ENCODE data around the gene SRGAP3. TPM values are rescaled to one million over a fixed set of nuclear protein-coding genes. Genes with fewer than 3 reads are reported as not detected.

The SRGAP3 gene
- total and polyA plus RNA-seq, 7 donors, result 0.69 to 7.7 (median 5.8) TPM

DNA sequence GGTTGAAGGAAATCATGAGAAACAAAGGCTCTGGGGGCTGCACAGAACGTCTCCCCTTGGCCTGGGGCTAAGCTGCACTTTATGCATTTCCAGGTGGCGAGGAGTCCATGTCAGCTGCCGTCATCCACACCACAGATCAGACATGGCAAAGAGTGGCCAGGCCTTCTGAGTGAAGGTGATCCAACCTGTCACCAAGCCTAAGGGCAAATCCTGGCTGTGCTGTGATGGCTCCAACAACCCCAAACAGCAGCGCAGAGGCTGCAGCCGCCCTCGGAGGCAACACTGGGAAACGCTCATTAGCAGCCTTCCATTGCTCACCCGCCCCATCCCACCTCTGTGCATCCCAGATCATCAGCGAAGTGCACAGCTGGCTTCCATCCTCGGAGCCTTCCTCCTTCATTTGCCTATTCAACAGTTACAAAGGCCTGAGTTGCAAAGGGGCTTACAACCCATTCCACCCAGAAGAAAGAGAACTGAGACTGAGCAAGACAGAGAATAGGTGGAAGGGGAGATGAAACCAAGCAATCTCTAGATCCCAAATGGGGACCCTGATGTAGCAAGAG lies 55.7 kb downstream of the SRGAP3 start:
- WGBS, 2 donors, result 92 to 94% methylated on average over 10 of the region's 10 CpGs
- no peaks in the 10 kb centered on the region for H3K9me3 ChIP-seq
- H3K27ac ChIP-seq, result no peak overlapping the region
- H3K4me1 ChIP-seq, result no peaks in the 10 kb centered on the region
- peak; percentile 56 for DNase-seq
- H3K4me3 ChIP-seq, result no peak overlapping the region
- intact Hi-C loops (cut with DNase I), result no loop called here
- no peaks in the 10 kb centered on the region for H3K27me3 ChIP-seq
- no peak for TF ChIP-seq POLR2A (IDR thresholded peaks at IDR 0.05)
- no peak for TF ChIP-seq EP300 (IDR thresholded peaks at IDR 0.05)
- TF ChIP-seq CTCF (IDR thresholded peaks at IDR 0.05), result no peak
- no peak for TF ChIP-seq POLR2AphosphoS5 (IDR thresholded peaks at IDR 0.05)
- no peaks in the 10 kb centered on the region for H3K36me3 ChIP-seq

DNA sequence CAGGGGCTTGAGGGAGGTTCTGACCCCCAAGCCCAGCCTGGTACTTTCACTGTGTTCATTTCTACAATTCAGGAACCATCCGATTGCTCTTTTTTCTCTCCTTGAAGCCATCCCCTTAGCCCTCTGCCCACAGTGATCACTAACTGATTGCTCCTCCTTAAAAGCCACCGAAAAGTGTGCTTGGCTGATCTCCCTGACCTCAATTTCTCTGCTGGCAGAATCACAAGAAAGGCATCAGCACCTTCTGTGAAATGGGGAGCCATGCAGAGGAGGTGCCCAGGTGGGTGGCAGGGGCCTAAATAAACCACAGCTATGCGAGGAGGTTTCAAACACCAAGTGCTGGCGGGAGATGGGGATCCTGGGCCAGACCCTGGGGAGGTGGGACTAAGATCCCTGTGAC lies 56.2 kb downstream of the SRGAP3 start:
- peak; percentile 0 for DNase-seq
- TF ChIP-seq EP300 (IDR thresholded peaks at IDR 0.05), result no peak
- TF ChIP-seq CTCF (IDR thresholded peaks at IDR 0.05), result no peak
- TF ChIP-seq POLR2AphosphoS5 (IDR thresholded peaks at IDR 0.05), result no peak
- no peak for TF ChIP-seq POLR2A (IDR thresholded peaks at IDR 0.05)
- WGBS, 2 donors, result 93 to 96% methylated on average over 4 of the region's 4 CpGs
- H3K27ac ChIP-seq, result no peak overlapping the region
- H3K9me3 ChIP-seq, result no peaks in the 10 kb centered on the region
- H3K36me3 ChIP-seq, result no peaks in the 10 kb centered on the region
- intact Hi-C loops (cut with DNase I), result no loop called here
- H3K27me3 ChIP-seq, result no peaks in the 10 kb centered on the region
- no peaks in the 10 kb centered on the region for H3K4me1 ChIP-seq
- H3K4me3 ChIP-seq, result no peak overlapping the region

- Histone ChIP-seq H3K27me3 (no peaks in the 10 kb centered on the region), H3K9me3 (no peaks in the 10 kb centered on the region), H3K27ac (no peak overlapping the region), H3K4me3 (no peak overlapping the region), H3K4me1 (no peaks in the 10 kb centered on the region), H3K36me3 (no peaks in the 10 kb centered on the region)
- DNase-seq, result peak; percentile 24
- WGBS, 2 donors, result 73 to 86% methylated on average over 9 of the region's 9 CpGs
- intact Hi-C loops (cut with DNase I), result no loop called here
- TF ChIP-seq EP300 (IDR thresholded peaks at IDR 0.05) (no peak), CTCF (IDR thresholded peaks at IDR 0.05) (no peak), POLR2AphosphoS5 (IDR thresholded peaks at IDR 0.05) (no peak), POLR2A (IDR thresholded peaks at IDR 0.05) (no peak)
These were observed 57.0 kb downstream of the SRGAP3 start for GRCh38 chr3:9192248-9193025.

DNA sequence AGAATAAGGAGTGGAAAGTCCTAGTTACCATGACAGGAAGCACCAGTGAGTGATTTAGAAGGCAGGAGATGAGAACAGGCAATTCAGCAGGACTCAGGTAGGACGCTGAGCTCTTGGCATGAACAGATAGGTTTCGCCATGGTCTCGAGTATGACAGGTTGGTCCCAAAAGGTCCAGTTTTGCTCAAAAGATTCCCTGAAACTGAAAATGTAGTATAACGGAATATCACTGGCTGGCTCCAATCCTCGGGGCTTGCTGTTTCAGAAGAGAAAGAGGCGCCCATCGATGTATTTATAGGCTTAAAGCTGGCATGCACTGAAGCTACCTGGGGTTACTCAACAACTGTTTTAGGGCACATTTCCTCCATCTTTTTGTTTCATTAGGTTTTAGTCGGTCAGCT lies 59.2 kb downstream of the SRGAP3 start:
- Histone ChIP-seq H3K4me1 (no peaks in the 10 kb centered on the region), H3K27me3 (no peaks in the 10 kb centered on the region), H3K27ac (no peak overlapping the region), H3K4me3 (no peak overlapping the region), H3K9me3 (no peaks in the 10 kb centered on the region), H3K36me3 (no peaks in the 10 kb centered on the region)
- no peak for TF ChIP-seq POLR2AphosphoS5 (IDR thresholded peaks at IDR 0.05)
- no peak for TF ChIP-seq CTCF (IDR thresholded peaks at IDR 0.05)
- TF ChIP-seq EP300 (IDR thresholded peaks at IDR 0.05), result no peak
- TF ChIP-seq POLR2A (IDR thresholded peaks at IDR 0.05), result no peak
- 94 to 96% methylated on average over 8 of the region's 8 CpGs for WGBS, 2 donors
- DNase-seq, result peak; percentile 10
- intact Hi-C loops (cut with DNase I), result no loop called here
